B cell (primary cell): ENCODE results near the gene ACSS1.

Source experiments
- EZH2 ChIP-seq: IDR thresholded peaks from 2 replicates; pipeline ENCODE4 v1.6.1; 2012; ENCODE audit warnings: borderline replicate concordance, low read depth, mild to moderate bottlenecking, moderate library complexity, low read length; ENCODE audit not compliant: insufficient read depth, poor library complexity, severe bottlenecking
- TF ChIP-seq, protein P1 (sequence below): fragments of 200-600 bp; IDR thresholded peaks from one replicate; pipeline ENCODE4 v1.8.0; 2022; ENCODE audit warnings: antibody characterized with exemption, mild to moderate bottlenecking

DNA sequence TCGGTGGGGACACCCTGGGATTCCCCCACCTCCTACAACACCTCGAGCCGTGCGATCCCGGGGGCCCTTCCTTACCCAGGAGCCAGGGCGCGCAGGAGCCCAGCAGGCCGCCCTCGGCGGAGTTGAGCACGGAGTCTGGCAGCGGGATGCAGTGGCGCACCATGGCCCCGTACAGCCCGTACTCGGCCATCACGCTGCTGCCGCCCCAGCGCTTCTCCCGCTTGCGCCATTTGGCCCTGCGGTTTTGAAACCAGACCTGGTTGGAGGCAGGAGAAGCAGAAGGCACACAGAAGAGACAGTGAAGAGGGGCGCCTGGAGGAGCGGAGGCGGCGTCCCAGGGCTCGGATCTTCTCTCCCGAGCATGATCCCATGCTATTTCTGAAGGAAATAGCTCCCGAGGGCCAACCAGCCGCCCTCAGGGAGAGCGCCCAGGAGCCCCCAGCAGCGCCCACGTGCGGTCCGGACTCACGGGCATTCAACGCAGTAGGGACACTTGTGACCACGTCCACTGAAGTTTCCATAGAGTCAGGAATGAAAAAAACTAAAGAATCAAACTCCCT, 19.8 kb upstream of the ACSS1 start:
- TF ChIP-seq, protein P1, sequence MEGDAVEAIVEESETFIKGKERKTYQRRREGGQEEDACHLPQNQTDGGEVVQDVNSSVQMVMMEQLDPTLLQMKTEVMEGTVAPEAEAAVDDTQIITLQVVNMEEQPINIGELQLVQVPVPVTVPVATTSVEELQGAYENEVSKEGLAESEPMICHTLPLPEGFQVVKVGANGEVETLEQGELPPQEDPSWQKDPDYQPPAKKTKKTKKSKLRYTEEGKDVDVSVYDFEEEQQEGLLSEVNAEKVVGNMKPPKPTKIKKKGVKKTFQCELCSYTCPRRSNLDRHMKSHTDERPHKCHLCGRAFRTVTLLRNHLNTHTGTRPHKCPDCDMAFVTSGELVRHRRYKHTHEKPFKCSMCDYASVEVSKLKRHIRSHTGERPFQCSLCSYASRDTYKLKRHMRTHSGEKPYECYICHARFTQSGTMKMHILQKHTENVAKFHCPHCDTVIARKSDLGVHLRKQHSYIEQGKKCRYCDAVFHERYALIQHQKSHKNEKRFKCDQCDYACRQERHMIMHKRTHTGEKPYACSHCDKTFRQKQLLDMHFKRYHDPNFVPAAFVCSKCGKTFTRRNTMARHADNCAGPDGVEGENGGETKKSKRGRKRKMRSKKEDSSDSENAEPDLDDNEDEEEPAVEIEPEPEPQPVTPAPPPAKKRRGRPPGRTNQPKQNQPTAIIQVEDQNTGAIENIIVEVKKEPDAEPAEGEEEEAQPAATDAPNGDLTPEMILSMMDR = no peak
- no peak for TF ChIP-seq EZH2
